ENCODE measurements around the gene PRKG1.

The PRKG1 gene

DNA sequence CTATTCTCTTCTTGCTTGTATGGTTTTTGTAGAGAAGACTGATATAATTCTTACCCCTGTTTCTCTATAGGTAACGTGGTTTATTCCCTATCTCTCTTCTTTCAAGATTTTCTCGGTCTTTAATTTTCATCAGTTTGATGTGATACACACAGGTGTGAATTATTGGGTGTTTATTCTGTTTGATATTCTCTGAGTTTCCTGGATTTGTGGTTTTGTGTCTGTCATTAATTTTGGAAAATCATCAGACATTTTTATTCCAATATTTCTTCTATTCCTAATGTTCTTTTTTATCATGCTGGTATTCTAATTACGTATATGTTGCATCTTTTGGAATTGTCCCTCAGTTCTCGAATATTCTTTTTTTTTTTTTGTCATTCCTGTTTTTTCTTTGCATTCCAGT, 850.1 kb downstream of the PRKG1 start:
- no peaks in the 10 kb centered on the region for H3K4me1 ChIP-seq (ENCODE audit: insufficient read depth, low read length, poor library complexity, severe bottlenecking)
- no peak overlapping the region for H3K4me2 ChIP-seq (ENCODE audit: low read depth, low read length, poor library complexity, severe bottlenecking)
- H2AFZ ChIP-seq (ENCODE audit: low read length) = no peak overlapping the region
- H3K79me2 ChIP-seq (ENCODE audit: insufficient read depth, low read length) = no peaks in the 10 kb centered on the region
- H3K9me3 ChIP-seq (ENCODE audit: insufficient read depth, low read depth, low read length) = no peaks in the 10 kb centered on the region
- TF ChIP-seq EZH2phosphoT487 (IDR thresholded peaks at IDR 0.05; ENCODE audit: borderline replicate concordance) = no peak
- no peak overlapping the region for H3K9ac ChIP-seq (ENCODE audit: low read depth, low read length, poor library complexity, severe bottlenecking)
- H3K4me3 ChIP-seq (ENCODE audit: low read length, poor library complexity, severe bottlenecking) = no peak overlapping the region
- no peaks in the 10 kb centered on the region for H3F3A ChIP-seq (ENCODE audit: low read depth)
- H4K20me1 ChIP-seq (ENCODE audit: insufficient read depth, low read length, poor library complexity, severe bottlenecking) = no peaks in the 10 kb centered on the region
- no peaks in the 10 kb centered on the region for H3K27me3 ChIP-seq (ENCODE audit: insufficient read depth, low read length, poor library complexity, severe bottlenecking)
- no peaks in the 10 kb centered on the region for H3K36me3 ChIP-seq (ENCODE audit: insufficient read depth, low read length)
- no peaks in the 10 kb centered on the region for H3K9me2 ChIP-seq (replicated peaks; ENCODE audit: low read depth, low read length)

DNA sequence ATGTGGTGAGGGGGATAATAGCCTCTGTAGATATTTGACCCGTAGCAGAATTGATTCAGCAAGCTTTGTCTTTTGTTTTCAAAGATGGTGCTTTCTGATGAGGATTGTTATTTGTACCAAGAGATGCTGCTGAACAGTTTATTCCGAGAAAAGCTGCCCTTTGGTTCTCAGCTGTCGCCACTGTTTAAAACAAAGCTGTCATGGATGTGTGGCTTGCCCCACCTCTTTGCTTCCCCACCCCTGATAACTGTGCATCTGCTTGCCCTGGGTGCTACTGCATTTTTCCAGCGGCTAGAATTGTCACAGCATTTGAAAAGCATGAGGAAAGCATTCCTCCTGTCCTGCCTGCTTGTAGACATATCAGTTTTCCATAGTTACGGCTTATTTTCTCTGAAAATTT, 852.0 kb downstream of the PRKG1 start:
- Histone ChIP-seq H2AFZ (ENCODE audit: low read length) (no peak overlapping the region), H3K79me2 (ENCODE audit: insufficient read depth, low read length) (no peaks in the 10 kb centered on the region), H3K4me1 (ENCODE audit: insufficient read depth, low read length, poor library complexity, severe bottlenecking) (no peaks in the 10 kb centered on the region), H3F3A (ENCODE audit: low read depth) (no peaks in the 10 kb centered on the region), H3K9me2 (replicated peaks; ENCODE audit: low read depth, low read length) (no peaks in the 10 kb centered on the region), H3K36me3 (ENCODE audit: insufficient read depth, low read length) (no peaks in the 10 kb centered on the region), H4K20me1 (ENCODE audit: insufficient read depth, low read length, poor library complexity, severe bottlenecking) (no peaks in the 10 kb centered on the region), H3K4me3 (ENCODE audit: low read length, poor library complexity, severe bottlenecking) (no peak overlapping the region), H3K4me2 (ENCODE audit: low read depth, low read length, poor library complexity, severe bottlenecking) (no peak overlapping the region), H3K27me3 (ENCODE audit: insufficient read depth, low read length, poor library complexity, severe bottlenecking) (no peaks in the 10 kb centered on the region), H3K9me3 (ENCODE audit: insufficient read depth, low read depth, low read length) (no peaks in the 10 kb centered on the region), H3K9ac (ENCODE audit: low read depth, low read length, poor library complexity, severe bottlenecking) (no peak overlapping the region)
- TF ChIP-seq, protein P1, sequence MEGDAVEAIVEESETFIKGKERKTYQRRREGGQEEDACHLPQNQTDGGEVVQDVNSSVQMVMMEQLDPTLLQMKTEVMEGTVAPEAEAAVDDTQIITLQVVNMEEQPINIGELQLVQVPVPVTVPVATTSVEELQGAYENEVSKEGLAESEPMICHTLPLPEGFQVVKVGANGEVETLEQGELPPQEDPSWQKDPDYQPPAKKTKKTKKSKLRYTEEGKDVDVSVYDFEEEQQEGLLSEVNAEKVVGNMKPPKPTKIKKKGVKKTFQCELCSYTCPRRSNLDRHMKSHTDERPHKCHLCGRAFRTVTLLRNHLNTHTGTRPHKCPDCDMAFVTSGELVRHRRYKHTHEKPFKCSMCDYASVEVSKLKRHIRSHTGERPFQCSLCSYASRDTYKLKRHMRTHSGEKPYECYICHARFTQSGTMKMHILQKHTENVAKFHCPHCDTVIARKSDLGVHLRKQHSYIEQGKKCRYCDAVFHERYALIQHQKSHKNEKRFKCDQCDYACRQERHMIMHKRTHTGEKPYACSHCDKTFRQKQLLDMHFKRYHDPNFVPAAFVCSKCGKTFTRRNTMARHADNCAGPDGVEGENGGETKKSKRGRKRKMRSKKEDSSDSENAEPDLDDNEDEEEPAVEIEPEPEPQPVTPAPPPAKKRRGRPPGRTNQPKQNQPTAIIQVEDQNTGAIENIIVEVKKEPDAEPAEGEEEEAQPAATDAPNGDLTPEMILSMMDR (conservative IDR thresholded peaks at IDR 0.05; ENCODE audit: low read length) = no peak
- no peak for TF ChIP-seq EZH2phosphoT487 (IDR thresholded peaks at IDR 0.05; ENCODE audit: borderline replicate concordance)

DNA sequence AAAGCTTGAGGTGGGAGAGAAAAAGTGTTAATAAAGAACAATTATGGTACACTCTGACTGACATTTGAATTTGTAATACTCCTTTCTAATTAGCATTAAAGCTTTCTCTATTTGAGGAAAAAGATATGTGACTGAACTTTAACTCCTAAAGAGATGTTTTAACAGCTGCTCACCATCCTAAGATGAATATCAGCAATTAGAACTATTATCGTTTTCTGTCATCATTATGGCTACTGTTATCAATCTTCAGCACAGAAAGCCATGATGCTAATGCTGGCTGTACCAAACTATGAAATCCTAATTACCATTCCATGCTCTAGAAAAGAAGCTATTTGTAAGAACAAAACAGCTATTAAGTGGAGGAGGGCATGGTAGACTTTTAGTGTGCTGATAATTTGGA, 853.9 kb downstream of the PRKG1 start:
- TF ChIP-seq, protein P1 (conservative IDR thresholded peaks at IDR 0.05; ENCODE audit: low read length) = no peak
- TF ChIP-seq EZH2phosphoT487 (IDR thresholded peaks at IDR 0.05; ENCODE audit: borderline replicate concordance) = no peak
- Histone ChIP-seq H2AFZ (ENCODE audit: low read length) (no peak overlapping the region), H3K4me2 (ENCODE audit: low read depth, low read length, poor library complexity, severe bottlenecking) (no peak overlapping the region), H3F3A (ENCODE audit: low read depth) (no peaks in the 10 kb centered on the region), H3K36me3 (ENCODE audit: insufficient read depth, low read length) (no peaks in the 10 kb centered on the region), H3K4me3 (ENCODE audit: low read length, poor library complexity, severe bottlenecking) (no peak overlapping the region), H4K20me1 (ENCODE audit: insufficient read depth, low read length, poor library complexity, severe bottlenecking) (no peaks in the 10 kb centered on the region), H3K79me2 (ENCODE audit: insufficient read depth, low read length) (no peaks in the 10 kb centered on the region), H3K4me1 (ENCODE audit: insufficient read depth, low read length, poor library complexity, severe bottlenecking) (no peaks in the 10 kb centered on the region), H3K9me2 (replicated peaks; ENCODE audit: low read depth, low read length) (no peaks in the 10 kb centered on the region), H3K9ac (ENCODE audit: low read depth, low read length, poor library complexity, severe bottlenecking) (no peak overlapping the region), H3K9me3 (ENCODE audit: insufficient read depth, low read depth, low read length) (no peaks in the 10 kb centered on the region), H3K27me3 (ENCODE audit: insufficient read depth, low read length, poor library complexity, severe bottlenecking) (no peaks in the 10 kb centered on the region)

DNA sequence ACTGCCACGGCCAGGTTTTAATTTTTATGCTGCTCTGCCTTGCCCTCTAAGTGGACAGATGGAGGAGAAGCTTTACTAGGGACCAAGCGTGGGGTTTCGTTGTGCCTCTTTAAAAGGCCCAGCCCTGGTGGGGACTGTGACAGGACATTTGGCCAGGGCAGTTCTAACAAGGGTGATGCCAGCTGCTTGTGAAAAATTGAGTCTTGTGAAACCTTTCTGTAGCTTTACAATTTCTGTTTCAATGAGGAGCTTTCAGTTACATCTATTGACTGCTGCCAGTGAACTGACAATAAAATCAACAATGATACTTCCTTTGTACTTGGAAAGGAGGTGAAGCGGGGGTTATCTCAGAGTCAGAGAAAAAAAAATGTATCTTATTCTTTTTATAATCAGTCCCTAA, 858.2 kb downstream of the PRKG1 start:
- no peaks in the 10 kb centered on the region for H4K20me1 ChIP-seq (ENCODE audit: insufficient read depth, low read length, poor library complexity, severe bottlenecking)
- H3K4me3 ChIP-seq (ENCODE audit: low read length, poor library complexity, severe bottlenecking) = no peak overlapping the region
- H3K4me2 ChIP-seq (ENCODE audit: low read depth, low read length, poor library complexity, severe bottlenecking) = no peak overlapping the region
- H2AFZ ChIP-seq (ENCODE audit: low read length) = no peak overlapping the region
- H3K9ac ChIP-seq (ENCODE audit: low read depth, low read length, poor library complexity, severe bottlenecking) = no peak overlapping the region
- TF ChIP-seq EZH2phosphoT487 (IDR thresholded peaks at IDR 0.05; ENCODE audit: borderline replicate concordance) = no peak
- TF ChIP-seq, protein P1 (conservative IDR thresholded peaks at IDR 0.05; ENCODE audit: low read length) = no peak
- H3K36me3 ChIP-seq (ENCODE audit: insufficient read depth, low read length) = no peaks in the 10 kb centered on the region
- H3K9me2 ChIP-seq (replicated peaks; ENCODE audit: low read depth, low read length) = no peaks in the 10 kb centered on the region
- no peaks in the 10 kb centered on the region for H3K9me3 ChIP-seq (ENCODE audit: insufficient read depth, low read depth, low read length)
- no peaks in the 10 kb centered on the region for H3K79me2 ChIP-seq (ENCODE audit: insufficient read depth, low read length)
- no peaks in the 10 kb centered on the region for H3K4me1 ChIP-seq (ENCODE audit: insufficient read depth, low read length, poor library complexity, severe bottlenecking)
- no peaks in the 10 kb centered on the region for H3K27me3 ChIP-seq (ENCODE audit: insufficient read depth, low read length, poor library complexity, severe bottlenecking)
- H3F3A ChIP-seq (ENCODE audit: low read depth) = no peaks in the 10 kb centered on the region

Data from Loucy (cell line).